Keratinocyte (primary cell): ENCODE results near the gene ARHGEF28. TPM values are rescaled to one million over a fixed set of nuclear protein-coding genes. Genes with fewer than 3 reads are reported as not detected.

Experiments used
- DNase-seq: peaks from one replicate; pipeline ENCODE4 v3.0.0-alpha.2; 2011; ENCODE audit warnings: low read depth, missing footprints, low spot score
- FAIRE-seq: peaks from 2 replicates; lab custom pipeline; 2011; peaks lifted over from hg19 to GRCh38; lab: Jason Lieb, UNC
- H2AFZ ChIP-seq: 2 replicates; pipeline ENCODE4 v1.6.0; 2012; ENCODE audit warnings: low read length, control low read depth, inconsistent platforms; ENCODE audit not compliant: control insufficient read depth
- H3K27ac ChIP-seq: 2 replicates; pipeline ENCODE4 v1.5.1; 2011; ENCODE audit warnings: low read length; ENCODE audit not compliant: control insufficient read depth, insufficient read depth
- H3K27me3 ChIP-seq: 3 replicates; pipeline ENCODE4 v1.6.0; 2011; ENCODE audit warnings: low read length; ENCODE audit not compliant: control insufficient read depth, insufficient read depth; ENCODE audit errors: extremely low read depth
- H3K36me3 ChIP-seq, 2 experiments: 2 replicates in 1 of 2; 3 replicates in 1 of 2; pipeline ENCODE4 v1.5.1; 2011; ENCODE audit warnings: low read length in 2 of 2, mild to moderate bottlenecking in 1 of 2; ENCODE audit not compliant: control insufficient read depth in 2 of 2, insufficient read depth in 2 of 2; ENCODE audit errors: extremely low read depth in 1 of 2
- H3K4me1 ChIP-seq: 3 replicates; pipeline ENCODE4 v1.5.1; 2011; ENCODE audit warnings: low read length; ENCODE audit not compliant: control insufficient read depth, insufficient read depth; ENCODE audit errors: extremely low read depth
- H3K4me2 ChIP-seq: 3 replicates; pipeline ENCODE4 v1.6.0; 2011; ENCODE audit warnings: low read depth, low read length; ENCODE audit not compliant: control insufficient read depth, insufficient read depth; ENCODE audit errors: extremely low read depth
- H3K4me3 ChIP-seq, 3 experiments: fragments of 200-600 bp in 1 of 3; sonication (generic) in 1 of 3; 2 replicates in 2 of 3; 3 replicates in 1 of 3; pipeline ENCODE4 v1.5.1; 2011 to 2016; ENCODE audit warnings: low read length in 3 of 3, mild to moderate bottlenecking in 3 of 3, control low read depth in 2 of 3, inconsistent platforms in 1 of 3, low read depth in 1 of 3, mixed read lengths in 1 of 3, mixed run types in 1 of 3, moderate library complexity in 1 of 3; ENCODE audit not compliant: control insufficient read depth in 2 of 3, insufficient read depth in 2 of 3; ENCODE audit errors: extremely low read depth in 1 of 3
- H3K79me2 ChIP-seq: 2 replicates; pipeline ENCODE4 v1.6.0; 2012; ENCODE audit warnings: low read length; ENCODE audit not compliant: control insufficient read depth, insufficient read depth
- H3K9ac ChIP-seq: 3 replicates; pipeline ENCODE4 v1.6.0; 2011; ENCODE audit warnings: low read length; ENCODE audit not compliant: control insufficient read depth, insufficient read depth; ENCODE audit errors: extremely low read depth
- H3K9me1 ChIP-seq: 3 replicates; pipeline ENCODE4 v1.6.0; 2011; ENCODE audit warnings: low read length; ENCODE audit not compliant: control insufficient read depth, insufficient read depth; ENCODE audit errors: extremely low read depth
- H3K9me3 ChIP-seq: 2 replicates; pipeline ENCODE4 v1.5.1; 2012; ENCODE audit warnings: low read depth, low read length; ENCODE audit not compliant: control insufficient read depth
- H4K20me1 ChIP-seq: 3 replicates; pipeline ENCODE4 v1.6.0; 2011; ENCODE audit warnings: low read length; ENCODE audit not compliant: control insufficient read depth, insufficient read depth; ENCODE audit errors: extremely low read depth
- CTCF ChIP-seq, 3 experiments: IDR thresholded peaks in 1 of 3; conservative IDR thresholded peaks in 1 of 3; optimal IDR thresholded peaks in 1 of 3; 2 replicates in 2 of 3; 3 replicates in 1 of 3; pipeline versions ENCODE3 to v1.5.1; 2011; ENCODE audit warnings: low read length in 3 of 3, mild to moderate bottlenecking in 3 of 3, moderate library complexity in 2 of 3, control low read depth in 1 of 3, inconsistent platforms in 1 of 3; ENCODE audit not compliant: insufficient read depth in 2 of 3; ENCODE audit errors: extremely low read depth in 1 of 3
- EZH2 ChIP-seq: IDR thresholded peaks from one replicate; pipeline ENCODE4 v1.6.1; 2012; ENCODE audit warnings: inconsistent platforms, mild to moderate bottlenecking, low read length, moderate library complexity
- dilution Hi-C: fragments of 300-500 bp; cut with MboI; formaldehyde crosslinking; loops from one replicate; pipeline ENCODE4 v1.7.0; 2020; ENCODE audit warnings: low sequenced_read_pairs; ENCODE audit not compliant: extremely low pct_ligation_motif_present
- polyA plus RNA-seq, 5 experiments: library from polyadenylated mRNA; depleted of rRNA in 3 of 5; stranded (reverse) in 3 of 5; stranded (forward) in 1 of 5; unstranded in 1 of 5; fragments of >200 nt; gene quantifications; 1 replicate in 1 of 5; 2 replicates in 3 of 5; 3 replicates in 1 of 5; pipeline versions ENCODE4 v1.2.1 to v1.2.3, GENCODE V29; 2011 to 2012; ENCODE audit warnings: missing spikeins in 2 of 5, low read depth in 1 of 5, low replicate concordance in 1 of 5

ARHGEF28 gene
- polyA plus RNA-seq, 1 donor (not counting 4 experiments of a cell fraction or from before 2014, with no cell fraction given) = 31.6 TPM

GRCh38 chr5:73626814-73627313 is 868 bp downstream of the ARHGEF28 start:
- no peak for FAIRE-seq
- dilution Hi-C loops = no loop called here
- Histone ChIP-seq H3K4me2 (peak overlapping the region; percentile 91), H3K9me1 (no peaks in the 10 kb centered on the region), H3K9me3 (no peaks in the 10 kb centered on the region), H3K9ac (peak overlapping the region; percentile 93), H3K27me3 (no peaks in the 10 kb centered on the region), H3K36me3 (peaks cover 2 to 5% of the 10 kb centered on the region in 2 experiments), H3K79me2 (peaks cover 59% of the 10 kb centered on the region), H3K4me3 (peak overlapping the region; percentile 64 to 97 (median 96)), H4K20me1 (no peaks in the 10 kb centered on the region), H2AFZ (peak overlapping the region; percentile 12), H3K27ac (peak overlapping the region; percentile 90), H3K4me1 (peaks cover 44% of the 10 kb centered on the region)
- TF ChIP-seq CTCF (optimal IDR thresholded peaks at IDR 0.05 in 1 of 3, IDR thresholded peaks at IDR 0.05 in 1 of 3, conservative IDR thresholded peaks at IDR 0.05 in 1 of 3; ENCODE audit: extremely low read depth in 1 of 3, insufficient read depth in 2 of 3, low read length in 3 of 3) = no peak
- no peak for DNase-seq

GRCh38 chr5:73629456-73629855 is 3.5 kb downstream of the ARHGEF28 start:
- Histone ChIP-seq H3K4me3 (peak overlapping the region in 2 of 3 experiments; percentile 64 to 97), H3K79me2 (peaks cover 84% of the 10 kb centered on the region), H3K9me3 (no peaks in the 10 kb centered on the region), H3K9ac (no peak overlapping the region), H3K4me2 (peak overlapping the region; percentile 91), H4K20me1 (no peaks in the 10 kb centered on the region), H3K36me3 (peaks cover 5 to 6% of the 10 kb centered on the region in 2 experiments), H3K4me1 (peaks cover 47% of the 10 kb centered on the region), H2AFZ (no peak overlapping the region), H3K9me1 (no peaks in the 10 kb centered on the region), H3K27me3 (no peaks in the 10 kb centered on the region), H3K27ac (no peak overlapping the region)
- dilution Hi-C loops = no loop called here
- FAIRE-seq (no peak), DNase-seq (no peak)
- TF ChIP-seq CTCF (optimal IDR thresholded peaks at IDR 0.05 in 1 of 3, IDR thresholded peaks at IDR 0.05 in 1 of 3, conservative IDR thresholded peaks at IDR 0.05 in 1 of 3; ENCODE audit: extremely low read depth in 1 of 3, insufficient read depth in 2 of 3, low read length in 3 of 3) (no peak), EZH2 (no peak)
